GM12878 (cell line): Measurements from ENCODE around the gene PRPF38A. TPM values are rescaled to one million over a fixed set of nuclear protein-coding genes. Genes with fewer than 3 reads are reported as not detected.

ENCODE experiments used
- ATAC-seq: fragments of 200-7000 bp; cut with Tn5 transposase; 3 replicates; pipeline ENCODE4 v1.9.1; 2020; ENCODE audit warnings: mild to moderate bottlenecking, moderate library complexity
- BruUV-seq: library from RNA; stranded (reverse); fragments of 400-500 nt; replicated peaks from 2 replicates; lab custom pipeline; 2021; lab: Mats Ljungman, UMichigan
- CTCF ChIA-PET: fragments of 300-600 bp; sonication (Branson Sonifier 250); formaldehyde crosslinking; extraction: SDS; loops from one replicate; lab custom pipeline; 2021; ENCODE audit warnings: inconsistent platforms; lab: Yijun Ruan, JAX
- POLR2A ChIA-PET: fragments of 350-600 bp; formaldehyde crosslinking; extraction: SDS; loops from one replicate; lab custom pipeline; 2021; ENCODE audit warnings: inconsistent platforms; lab: Charles Lee
- RAD21 ChIA-PET: fragments of 300-600 bp; sonication (Branson Sonifier 250); formaldehyde crosslinking; loops from one replicate; lab custom pipeline; 2023; ENCODE audit warnings: antibody characterized with exemption; ENCODE audit not compliant: unreplicated experiment; lab: Charles Lee
- SMC1A ChIA-PET: fragments of 300-600 bp; sonication (Branson Sonifier 250); formaldehyde crosslinking; loops from one replicate; lab custom pipeline; 2023; ENCODE audit not compliant: unreplicated experiment, uncharacterized antibody; lab: Charles Lee
- DNase-seq: peaks from one replicate; pipeline ENCODE4 v3.0.0-alpha.2; 2011; ENCODE audit warnings: low read depth, low spot score
- FAIRE-seq: peaks from 3 replicates; lab custom pipeline; 2011; peaks lifted over from hg19 to GRCh38; lab: Jason Lieb, UNC
- H2AFZ ChIP-seq: 2 replicates; pipeline ENCODE4 v1.6.0; 2011; ENCODE audit warnings: low read depth, low read length, control low read depth; ENCODE audit not compliant: control insufficient read depth
- H3K27ac ChIP-seq: 2 replicates; pipeline ENCODE4 v1.5.1; 2011; ENCODE audit warnings: control low read depth; ENCODE audit not compliant: control insufficient read depth, insufficient read depth
- H3K27me3 ChIP-seq, 2 experiments: replicated peaks in 1 of 2; 2 replicates each; pipeline versions ENCODE4 v1.6.0 to v1.6.1; 2011; ENCODE audit warnings: low read length in 1 of 2; ENCODE audit not compliant: control insufficient read depth in 2 of 2, insufficient read depth in 2 of 2
- H3K36me3 ChIP-seq, 2 experiments: 2 replicates each; pipeline ENCODE4 v1.5.1; 2011; ENCODE audit warnings: low read length in 1 of 2; ENCODE audit not compliant: control insufficient read depth in 2 of 2, insufficient read depth in 2 of 2
- H3K4me1 ChIP-seq: 2 replicates; pipeline ENCODE4 v1.6.1; 2011; ENCODE audit warnings: mild to moderate bottlenecking, low read length, moderate library complexity, mixed read lengths; ENCODE audit not compliant: control insufficient read depth, insufficient read depth
- H3K4me2 ChIP-seq: 2 replicates; pipeline ENCODE4 v1.6.0; 2011; ENCODE audit warnings: control low read depth; ENCODE audit not compliant: control insufficient read depth, insufficient read depth
- H3K4me3 ChIP-seq: fragments of 200-600 bp; sonication (generic); 2 replicates; pipeline ENCODE4 v1.5.1; 2016
- H3K79me2 ChIP-seq: 2 replicates; pipeline ENCODE4 v1.6.0; 2011; ENCODE audit warnings: low read length; ENCODE audit not compliant: control insufficient read depth, insufficient read depth
- H3K9ac ChIP-seq: 2 replicates; pipeline ENCODE4 v1.8.0; 2011; ENCODE audit warnings: low read length, control low read depth, mixed read lengths; ENCODE audit not compliant: control insufficient read depth, insufficient read depth
- H3K9me3 ChIP-seq: replicated peaks from 3 replicates; pipeline ENCODE4 v1.5.1; 2011; ENCODE audit warnings: mild to moderate bottlenecking, low read length; ENCODE audit not compliant: control insufficient read depth, insufficient read depth
- H4K20me1 ChIP-seq: 2 replicates; pipeline ENCODE4 v1.6.0; 2011; ENCODE audit not compliant: control insufficient read depth, insufficient read depth
- CTCF ChIP-seq, 3 experiments: IDR thresholded peaks in 2 of 3; conservative IDR thresholded peaks in 1 of 3; 2 replicates each; pipeline ENCODE4 v1.5.1; 2011; ENCODE audit warnings: low read depth in 3 of 3, low read length in 3 of 3, mild to moderate bottlenecking in 3 of 3, control low read depth in 2 of 3, moderate library complexity in 2 of 3, inconsistent platforms in 1 of 3, mixed read lengths in 1 of 3; ENCODE audit not compliant: control insufficient read depth in 2 of 3, insufficient read depth in 1 of 3; ENCODE audit errors: extremely low read depth in 1 of 3
- ELK1 ChIP-seq: IDR thresholded peaks from 2 replicates; pipeline ENCODE4 v1.6.1; 2012; ENCODE audit warnings: low read depth, low read length, improper control_type of control experiment
- KLF5 ChIP-seq: fragments of 450-650 bp; IDR thresholded peaks from 2 replicates; pipeline ENCODE4 v1.6.1; 2014; ENCODE audit warnings: mild to moderate bottlenecking; ENCODE audit not compliant: partially characterized antibody
- MLLT1 ChIP-seq: fragments of 450-650 bp; IDR thresholded peaks from 2 replicates; pipeline ENCODE4 v1.6.1; 2016; ENCODE audit warnings: mild to moderate bottlenecking
- NBN ChIP-seq: fragments of 450-650 bp; IDR thresholded peaks from 2 replicates; pipeline ENCODE4 v1.6.1; 2016
- RELA ChIP-seq: fragments of 450-650 bp; IDR thresholded peaks from 2 replicates; pipeline ENCODE4 v1.8.0; 2014; ENCODE audit warnings: borderline replicate concordance; ENCODE audit not compliant: partially characterized antibody
- SIX5 ChIP-seq: IDR thresholded peaks from 2 replicates; pipeline ENCODE4 v1.6.1; 2011; ENCODE audit warnings: mild to moderate bottlenecking, low read depth, low read length, moderate library complexity; ENCODE audit not compliant: severe bottlenecking
- STAT1 ChIP-seq: fragments of 450-650 bp; conservative IDR thresholded peaks from 2 replicates; pipeline ENCODE4 v1.6.1; 2014; ENCODE audit warnings: antibody characterized with exemption, mild to moderate bottlenecking
- ZNF592 ChIP-seq: fragments of 450-650 bp; IDR thresholded peaks from 2 replicates; pipeline ENCODE4 v1.6.1; 2017; ENCODE audit warnings: mild to moderate bottlenecking, moderate library complexity
- WGBS: methylation state at CpG from one replicate; pipeline ENCODE4 v1.1.6; 2016; ENCODE audit warnings: low lambda C conversion rate; ENCODE audit not compliant: insufficient replicate concordance, insufficient coverage; ENCODE audit errors: missing lambda C conversion rate; 5-methylcytosine and 5-hydroxymethylcytosine counted together
- in situ Hi-C: fragments of 300-500 bp; cut with MboI; formaldehyde crosslinking; loops from 9 replicates; pipeline ENCODE4 v1.14.3; 2018; ENCODE audit warnings: mixed read lengths
- intact Hi-C: fragments of 100-400 bp; cut with micrococcal nuclease; formaldehyde crosslinking; loops from one replicate; pipeline ENCODE4 v1.14.2; 2022; ENCODE audit not compliant: unreplicated experiment
- polyA plus RNA-seq, 11 experiments: library from polyadenylated mRNA; depleted of rRNA in 4 of 11; unstranded in 6 of 11; stranded (reverse) in 5 of 11; fragments of >200 nt; fragmentation: Nextera tagmentation in 4 of 11; fragmentation: Illumina TruSeq in 1 of 11; extraction: Ambion mirVana in 4 of 11; extraction: Trizol in 1 of 11; gene quantifications; 1 replicate in 1 of 11; 2 replicates in 10 of 11; pipeline versions ENCODE4 v1.2.1 to v1.2.3, GENCODE V29; 2011 to 2016; ENCODE audit warnings: inconsistent platforms in 2 of 11, missing spikeins in 2 of 11, low read depth in 1 of 11
- total RNA-seq, 4 experiments: library from RNA; depleted of rRNA in 3 of 4; stranded (reverse); fragments of >200 nt in 3 of 4; fragmentation: Illumina TruSeq in 1 of 4; extraction: Trizol in 1 of 4; gene quantifications; 2 replicates each; pipeline versions ENCODE4 v1.2.1 to v1.2.3, GENCODE V29; 2013 to 2021

The PRPF38A gene
- total and polyA plus RNA-seq, 10 of the 15 experiments (the other 5 are each of a cell fraction or from before 2014, with no cell fraction given): 31.6 to 117 (median 77.7) TPM

GRCh38 chr1:52365071-52365745 lies 39.2 kb upstream of the PRPF38A start:
- CTCF ChIA-PET: interaction anchor here (0.6 to 1.4 kb wide), 5 partner anchors 39 to 332 kb away, joined by 3 to 5 read pairs (median 5); partner anchors contain the start of genes ORC1 and PRPF38A
- ATAC-seq: peak; percentile 8
- Histone ChIP-seq H3K9me3 (no peaks in the 10 kb centered on the region), H3K9ac (peak overlapping the region; percentile 88), H3K4me1 (peaks cover 4% of the 10 kb centered on the region), H3K79me2 (peaks cover 21% of the 10 kb centered on the region), H2AFZ (peak overlapping the region; percentile 80), H3K27ac (peak overlapping the region; percentile 84), H3K4me2 (peak overlapping the region; percentile 94), H3K36me3 (peaks cover 5 to 9% of the 10 kb centered on the region in 2 experiments), H3K27me3 (no peaks in the 10 kb centered on the region), H3K4me3 (peak overlapping the region; percentile 88), H4K20me1 (no peaks in the 10 kb centered on the region)
- intact Hi-C loops: loop anchor here (10.0 kb wide), 2 partner anchors 220 to 320 kb away; partner anchors contain the start of gene ZFYVE9
- in situ Hi-C loops: no loop called here
- no TSS peak for BruUV-seq
- TF ChIP-seq NBN (0 out of 2 replicates have a peak, but pooled peaks have one; percentile 45), STAT1 (no peak), SIX5 (no peak), MLLT1 (0 out of 2 replicates have a peak, but pooled peaks have one; percentile 60), ELK1 (no peak), ZNF592 (no peak), RELA (no peak), CTCF (IDR thresholded peaks at IDR 0.05 in 2 of 3, conservative IDR thresholded peaks at IDR 0.05 in 1 of 3; ENCODE audit: control insufficient read depth in 2 of 3, extremely low read depth in 1 of 3, insufficient read depth in 1 of 3, low read depth in 3 of 3, low read length in 3 of 3) (no peak), KLF5 (no peak)
- SMC1A ChIA-PET: interaction anchor here (0.6 to 1.3 kb wide), 3 partner anchors 35 to 301 kb away, joined by 3 to 7 read pairs (median 4); partner anchors contain the start of genes ORC1 and PRPF38A
- DNase-seq: no peak
- no peak for FAIRE-seq
- WGBS: 10% methylated on average over 22 of the region's 22 CpGs
- RAD21 ChIA-PET: interaction anchor here (0.7 to 2.1 kb wide), 2 partner anchors 39 to 331 kb away, joined by 4 to 12 read pairs; partner anchors contain the start of genes KTI12, ORC1 and PRPF38A
- POLR2A ChIA-PET: interaction anchor here (1.2 to 1.5 kb wide), 2 partner anchors 17 to 309 kb away, joined by 3 read pairs; no protein-coding TSS in a partner anchor
